PC-9 (cell line): ENCODE results near the gene PADI6. TPM values are rescaled to one million over a fixed set of nuclear protein-coding genes. Genes with fewer than 3 reads are reported as not detected.

ENCODE experiments used
- BruUV-seq: library from RNA; stranded (reverse); fragments of 400-500 nt; replicated peaks from 2 replicates; lab custom pipeline; 2021; lab: Mats Ljungman, UMichigan
- CTCF ChIA-PET: fragments of 300-600 bp; sonication (Branson Sonifier 250); formaldehyde crosslinking; loops from one replicate; lab custom pipeline; 2022; ENCODE audit warnings: antibody characterized with exemption; lab: Charles Lee
- POLR2A ChIA-PET: fragments of 300-600 bp; sonication (Branson Sonifier 250); formaldehyde crosslinking; loops from one replicate; lab custom pipeline; 2022; ENCODE audit warnings: antibody characterized with exemption; ENCODE audit not compliant: unreplicated experiment; lab: Charles Lee
- DNase-seq, 2 experiments: peaks; one replicate each; pipeline versions ENCODE4 v3.0.0 to v3.0.0-alpha.2; 2015 to 2022; ENCODE audit warnings: mixed read lengths in 1 of 2
- H2AFZ ChIP-seq: fragments of 200-600 bp; sonication (generic); 2 replicates; pipeline ENCODE4 v1.8.1; 2017; ENCODE audit warnings: antibody characterized with exemption
- H3F3A ChIP-seq: fragments of 200-600 bp; sonication (generic); 2 replicates; pipeline ENCODE4 v1.8.1; 2017; ENCODE audit warnings: antibody characterized with exemption, mild to moderate bottlenecking, low read depth; ENCODE audit not compliant: insufficient read depth
- H3K27ac ChIP-seq: fragments of 200-600 bp; sonication (generic); 2 replicates; pipeline ENCODE4 v1.6.1; 2016; ENCODE audit warnings: mixed run types
- H3K27me3 ChIP-seq: fragments of 200-600 bp; sonication (generic); 2 replicates; pipeline ENCODE4 v1.6.1; 2016; ENCODE audit warnings: low read depth, mixed run types; ENCODE audit not compliant: insufficient read depth
- H3K36me3 ChIP-seq: fragments of 200-600 bp; sonication (generic); 2 replicates; pipeline ENCODE4 v1.6.1; 2016; ENCODE audit warnings: low read depth, mixed run types
- H3K4me1 ChIP-seq: fragments of 200-600 bp; sonication (generic); replicated peaks from 2 replicates; pipeline ENCODE4 v1.6.1; 2016; ENCODE audit warnings: mixed run types; ENCODE audit not compliant: insufficient read depth
- H3K4me2 ChIP-seq: fragments of 200-600 bp; sonication (generic); 2 replicates; pipeline ENCODE4 v1.6.1; 2017; ENCODE audit warnings: mixed run types
- H3K4me3 ChIP-seq: fragments of 200-600 bp; sonication (generic); 2 replicates; pipeline ENCODE4 v1.6.1; 2016; ENCODE audit warnings: mixed run types
- H3K79me2 ChIP-seq: fragments of 200-600 bp; sonication (generic); 2 replicates; pipeline ENCODE4 v1.6.1; 2017; ENCODE audit warnings: low read depth, mixed run types
- H3K9me2 ChIP-seq: fragments of 200-600 bp; sonication (generic); 2 replicates; pipeline ENCODE4 v1.8.1; 2017; ENCODE audit warnings: mild to moderate bottlenecking; ENCODE audit not compliant: insufficient read depth
- H3K9me3 ChIP-seq: fragments of 200-600 bp; sonication (generic); 2 replicates; pipeline ENCODE4 v1.8.1; 2016; ENCODE audit warnings: low read depth; ENCODE audit not compliant: insufficient read depth
- H4K20me1 ChIP-seq: fragments of 200-600 bp; sonication (generic); 2 replicates; pipeline ENCODE4 v1.8.1; 2017; ENCODE audit not compliant: insufficient read depth
- CTCF ChIP-seq: fragments of 200-600 bp; sonication (generic); conservative IDR thresholded peaks from 2 replicates; pipeline ENCODE4 v1.6.1; 2017; ENCODE audit warnings: mixed run types, antibody characterized with exemption, mild to moderate bottlenecking, moderate library complexity
- EZH2 ChIP-seq: fragments of 200-600 bp; sonication (generic); IDR thresholded peaks from 2 replicates; pipeline ENCODE4 v1.8.0; 2017; ENCODE audit warnings: antibody characterized with exemption, low read depth
- intact Hi-C: fragments of 100-400 bp; cut with micrococcal nuclease; formaldehyde crosslinking; loops from one replicate; pipeline ENCODE4 v1.10.0; 2022; ENCODE audit not compliant: unreplicated experiment
- total RNA-seq: library from RNA; stranded (reverse); gene quantifications from 2 replicates; pipeline ENCODE4 v1.2.3, GENCODE V29; 2021

The PADI6 gene
- total RNA-seq, 1 experiment from 2014 or later = 0.20 TPM

GRCh38 chr1:17369466-17369865, 2.5 kb upstream of the PADI6 start:
- peaks cover 36% of the 10 kb centered on the region for H3K4me1 ChIP-seq
- POLR2A ChIA-PET = no interaction called here
- CTCF ChIA-PET = interaction anchor here (0.9 to 1.0 kb wide), 2 partner anchors 35 to 92 kb away, joined by 3 to 6 read pairs; no protein-coding TSS in a partner anchor
- peak; percentile 55 to 83 for DNase-seq
- H2AFZ ChIP-seq = no peak overlapping the region
- H3K27ac ChIP-seq = peak overlapping the region; percentile 59
- intact Hi-C loops = no loop called here
- peak overlapping the region; percentile 48 for H3K4me2 ChIP-seq
- no peak for TF ChIP-seq CTCF
- no peak overlapping the region for H3K4me3 ChIP-seq
- H3F3A ChIP-seq = peaks cover 17% of the 10 kb centered on the region
- H3K9me2 ChIP-seq = no peaks in the 10 kb centered on the region
- H3K79me2 ChIP-seq = no peaks in the 10 kb centered on the region
- no peaks in the 10 kb centered on the region for H4K20me1 ChIP-seq
- no peaks in the 10 kb centered on the region for H3K9me3 ChIP-seq
- H3K27me3 ChIP-seq = no peaks in the 10 kb centered on the region
- BruUV-seq = no TSS peak
- no peaks in the 10 kb centered on the region for H3K36me3 ChIP-seq

- DNase-seq = peak in 1 of 2 experiments; percentile 45
- ChIA-PET CTCF (interaction anchor here (0.6 to 1.0 kb wide), 2 partner anchors 19 to 34 kb away, joined by 3 to 4 read pairs; no protein-coding TSS in a partner anchor), POLR2A (no interaction called here)
- no TSS peak for BruUV-seq
- no peak overlapping the region for H3K27ac ChIP-seq
- no peak overlapping the region for H2AFZ ChIP-seq
- H3F3A ChIP-seq = peaks cover 17% of the 10 kb centered on the region
- H3K4me1 ChIP-seq = peaks cover 32% of the 10 kb centered on the region
- no peaks in the 10 kb centered on the region for H3K27me3 ChIP-seq
- H3K36me3 ChIP-seq = no peaks in the 10 kb centered on the region
- H3K4me3 ChIP-seq = no peak overlapping the region
- H4K20me1 ChIP-seq = no peaks in the 10 kb centered on the region
- intact Hi-C loops = loop anchor here (2.0 kb wide), 1 partner anchor 34 kb away; no protein-coding TSS in a partner anchor
- TF ChIP-seq CTCF = peak; percentile 67
- TF ChIP-seq EZH2 = no peak
- no peaks in the 10 kb centered on the region for H3K9me3 ChIP-seq
- H3K79me2 ChIP-seq = no peaks in the 10 kb centered on the region
- peak overlapping the region; percentile 48 for H3K4me2 ChIP-seq
- H3K9me2 ChIP-seq = no peaks in the 10 kb centered on the region
Observed at GRCh38 chr1:17370618-17371017, 1.4 kb upstream of the PADI6 start.

- H3K36me3 ChIP-seq = no peaks in the 10 kb centered on the region
- H3K4me2 ChIP-seq = no peak overlapping the region
- CTCF ChIA-PET = interaction anchor here (0.6 kb wide), 1 partner anchor 12 kb away, joined by 11 read pairs; no protein-coding TSS in a partner anchor
- no peaks in the 10 kb centered on the region for H3K27me3 ChIP-seq
- POLR2A ChIA-PET = no interaction called here
- DNase-seq = no peak
- intact Hi-C loops = no loop called here
- H3K9me2 ChIP-seq = no peaks in the 10 kb centered on the region
- no peak overlapping the region for H3K4me3 ChIP-seq
- H3F3A ChIP-seq = peaks cover 26% of the 10 kb centered on the region
- TF ChIP-seq EZH2 = no peak
- no peak for TF ChIP-seq CTCF
- no peak overlapping the region for H3K27ac ChIP-seq
- H2AFZ ChIP-seq = no peak overlapping the region
- no TSS peak for BruUV-seq
- H3K4me1 ChIP-seq = peaks cover 40% of the 10 kb centered on the region
- H3K79me2 ChIP-seq = no peaks in the 10 kb centered on the region
- no peaks in the 10 kb centered on the region for H3K9me3 ChIP-seq
- H4K20me1 ChIP-seq = no peaks in the 10 kb centered on the region
Observed at GRCh38 chr1:17372955-17373354, 959 bp downstream of the PADI6 start.
